Ovary (tissue), 9 donors: ENCODE results near the gene LGI4. TPM values are rescaled to one million over a fixed set of nuclear protein-coding genes. Genes with fewer than 3 reads are reported as not detected.

Experiments
- DNase-seq, 5 donors: peaks; one replicate each; pipeline ENCODE4 v3.0.0-alpha.2; 2019 to 2020
- H3K27ac ChIP-seq, 2 donors: fragments of 200-600 bp; one replicate each; pipeline versions ENCODE4 v1.5.1 to v1.8.0; 2019 to 2022
- H3K27me3 ChIP-seq: fragments of 200-600 bp; one replicate; pipeline ENCODE4 v1.8.0; 2022
- H3K36me3 ChIP-seq: fragments of 200-600 bp; sonication (generic); one replicate; pipeline ENCODE4 v1.5.1; 2019
- H3K4me1 ChIP-seq: one replicate; pipeline ENCODE4 v1.8.1; 2013; ENCODE audit warnings: mild to moderate bottlenecking, moderate library complexity; ENCODE audit not compliant: insufficient read depth
- H3K4me3 ChIP-seq: fragments of 200-600 bp; sonication (generic); one replicate; pipeline ENCODE4 v1.5.1; 2017
- H3K9me3 ChIP-seq, 2 donors: fragments of 200-600 bp in 1 of 2; sonication (generic) in 1 of 2; one replicate each; pipeline versions ENCODE4 v1.5.1 to v1.8.1; 2013 to 2019; ENCODE audit warnings: mild to moderate bottlenecking in 1 of 2, moderate library complexity in 1 of 2
- CTCF ChIP-seq, 3 donors: fragments of 450-650 bp in 2 of 3; fragments of 200-600 bp in 1 of 3; IDR thresholded peaks; one replicate each; pipeline versions ENCODE4 v1.5.1 to v1.8.0; 2016 to 2022; ENCODE audit warnings: antibody characterized with exemption in 3 of 3, mild to moderate bottlenecking in 1 of 3
- EP300 ChIP-seq: sonication (generic); formaldehyde crosslinking; IDR thresholded peaks from one replicate; pipeline ENCODE4 v1.6.1; 2017; ENCODE audit warnings: antibody characterized with exemption
- POLR2A ChIP-seq: fragments of 450-650 bp; IDR thresholded peaks from one replicate; pipeline ENCODE4 v1.6.1; 2017; ENCODE audit warnings: antibody characterized with exemption, mild to moderate bottlenecking, moderate library complexity
- WGBS, 3 donors: extraction: QIAGEN DNeasy Blood & Tissue Kit in 1 of 3; methylation state at CpG; one replicate each; pipeline versions ENCODE4 v1.1.5 to v1.1.7; 2013 to 2017; 5-methylcytosine and 5-hydroxymethylcytosine counted together
- intact Hi-C, 4 donors: fragments of 100-400 bp; cut with DNase I; formaldehyde crosslinking; loops; one replicate each; pipeline versions ENCODE4 v1.11.0 to v1.15.1; 2022 to 2023
- polyA plus RNA-seq, 2 donors: library from polyadenylated mRNA; stranded (reverse); fragments of 200-250 nt in 1 of 2; fragments of 350-450 nt in 1 of 2; fragmentation: Illumina TruSeq in 1 of 2; extraction: RNeasy Lipid Tissue Mini Kit (QIAGEN cat#74804) in 1 of 2; gene quantifications; one replicate each; pipeline ENCODE4 v1.2.3, GENCODE V29; 2013 to 2014
- total RNA-seq, 7 donors: library from RNA; depleted of rRNA in 2 of 7; stranded (reverse); fragments of >200 nt in 2 of 7; fragmentation: NEBNext Ultra II Directional in 3 of 7; extraction: Animal tissue kit (Norgen Biotek cat#: 25700) in 3 of 7; gene quantifications; one replicate each; pipeline versions ENCODE4 v1.1.0 to v1.2.4, GENCODE V29; 2016 to 2023
- donor health status: DM: no; HTN: no; CAD: no; lungs with moderate emphysema.
- donor health status: DM: no; HTN: no; CAD: no.
- donor health status: Bipolar disorder and iron deficiency.
- donor health status: DM: yes; HTN: yes; CAD: no.
- donor health status: DM: no; HTN: no; CAD: no.
- donor health status: DM: yes; HTN: yes; CAD: no.

Gene LGI4
- total and polyA plus RNA-seq, 9 donors, result 1.9 to 13.3 (median 5.9) TPM

GRCh38 chr19:35108730-35109129 lies 26.1 kb downstream of the LGI4 start:
- no peak for DNase-seq
- Histone ChIP-seq H3K4me3 (no peak overlapping the region), H3K27me3 (no peaks in the 10 kb centered on the region), H3K4me1 (no peaks in the 10 kb centered on the region), H3K9me3 (no peaks in the 10 kb centered on the region), H3K36me3 (no peaks in the 10 kb centered on the region), H3K27ac (no peak overlapping the region)
- intact Hi-C loops, result no loop called here
- no peak for TF ChIP-seq POLR2A
- TF ChIP-seq CTCF (IDR thresholded peaks at IDR 0.05), result no peak
- no peak for TF ChIP-seq EP300
- 76 to 81% (median 80%) methylated on average over 11 of the region's 11 CpGs for WGBS, 3 donors

GRCh38 chr19:35107545-35107944 lies 27.3 kb downstream of the LGI4 start:
- no peaks in the 10 kb centered on the region for H3K36me3 ChIP-seq
- WGBS, 3 donors, result 39 to 46% (median 40%) methylated on average over 5 of the region's 5 CpGs
- no peaks in the 10 kb centered on the region for H3K27me3 ChIP-seq
- DNase-seq, result no peak
- no peaks in the 10 kb centered on the region for H3K9me3 ChIP-seq
- intact Hi-C loops, result no loop called here
- TF ChIP-seq POLR2A (no peak), CTCF (IDR thresholded peaks at IDR 0.05) (no peak), EP300 (no peak)
- no peak overlapping the region for H3K27ac ChIP-seq
- H3K4me3 ChIP-seq, result no peak overlapping the region
- no peaks in the 10 kb centered on the region for H3K4me1 ChIP-seq

- H3K27me3 ChIP-seq, result no peaks in the 10 kb centered on the region
- H3K36me3 ChIP-seq, result no peaks in the 10 kb centered on the region
- WGBS, 3 donors, result 45 to 91% (median 47%) methylated on average over 1 to 2 of the region's 2 CpGs
- intact Hi-C loops, result no loop called here
- no peak for TF ChIP-seq POLR2A
- no peak for TF ChIP-seq CTCF (IDR thresholded peaks at IDR 0.05)
- no peak for TF ChIP-seq EP300
- no peaks in the 10 kb centered on the region for H3K9me3 ChIP-seq
- no peak overlapping the region for H3K4me3 ChIP-seq
- H3K27ac ChIP-seq, result no peak overlapping the region
- DNase-seq, result no peak
- H3K4me1 ChIP-seq, result no peaks in the 10 kb centered on the region
Measured at GRCh38 chr19:35106898-35107541, 27.8 kb downstream of the LGI4 start.

- 89 to 92% (median 90%) methylated on average over 9 of the region's 9 CpGs for WGBS, 3 donors
- H3K27ac ChIP-seq, result no peak overlapping the region
- H3K4me1 ChIP-seq, result no peaks in the 10 kb centered on the region
- no peak for TF ChIP-seq CTCF (IDR thresholded peaks at IDR 0.05)
- no peak for TF ChIP-seq EP300
- TF ChIP-seq POLR2A, result no peak
- no peak for DNase-seq
- H3K4me3 ChIP-seq, result no peak overlapping the region
- intact Hi-C loops, result no loop called here
- no peaks in the 10 kb centered on the region for H3K36me3 ChIP-seq
- H3K27me3 ChIP-seq, result no peaks in the 10 kb centered on the region
- H3K9me3 ChIP-seq, result no peaks in the 10 kb centered on the region
Measured at GRCh38 chr19:35106291-35106583, 28.6 kb downstream of the LGI4 start.
